AG10803 (cell line): ENCODE measurements around the gene ST6GAL2.

Source experiments
- DNase-seq: peaks from one replicate; pipeline ENCODE4 v3.0.0; 2010; ENCODE audit warnings: low read depth
- H3K4me3 ChIP-seq: 2 replicates; pipeline ENCODE4 v1.5.1; 2011; ENCODE audit warnings: mild to moderate bottlenecking, low read length, control low read depth
- CTCF ChIP-seq: conservative IDR thresholded peaks from 2 replicates; pipeline ENCODE4 v1.5.1; 2011; ENCODE audit warnings: mild to moderate bottlenecking, low read length, control low read depth, inconsistent platforms

The ST6GAL2 gene

GRCh38 chr2:106789185-106789584 is 96.8 kb downstream of the ST6GAL2 start:
- DNase-seq: no peak
- H3K4me3 ChIP-seq: no peak overlapping the region
- TF ChIP-seq CTCF: no peak

GRCh38 chr2:106782681-106783080 is 103.3 kb downstream of the ST6GAL2 start:
- H3K4me3 ChIP-seq: no peak overlapping the region

GRCh38 chr2:106781196-106781595 is 104.8 kb downstream of the ST6GAL2 start:
- no peak overlapping the region for H3K4me3 ChIP-seq
- no peak for TF ChIP-seq CTCF
- DNase-seq: no peak

More at GRCh38 chr2:106782681-106783080, 103.3 kb downstream of the ST6GAL2 start:
- DNase-seq: no peak
- TF ChIP-seq CTCF: no peak

- TF ChIP-seq CTCF: no peak
- H3K4me3 ChIP-seq: no peak overlapping the region
- DNase-seq: no peak
Measured at GRCh38 chr2:106771811-106772210, 114.2 kb downstream of the ST6GAL2 start.

GRCh38 chr2:106770986-106771385 is 115.0 kb downstream of the ST6GAL2 start:
- no peak for TF ChIP-seq CTCF
- H3K4me3 ChIP-seq: no peak overlapping the region
- no peak for DNase-seq

GRCh38 chr2:106764614-106765013 is 121.4 kb downstream of the ST6GAL2 start:
- no peak overlapping the region for H3K4me3 ChIP-seq
- no peak for DNase-seq
- TF ChIP-seq CTCF: no peak

- no peak overlapping the region for H3K4me3 ChIP-seq
- no peak for TF ChIP-seq CTCF
- no peak for DNase-seq
Measured at GRCh38 chr2:106759966-106760365, 126.0 kb downstream of the ST6GAL2 start.
